HG02588 (cell line): ENCODE measurements around the gene EIF4G3.
"Not testable (repeated sequence)": the region's sequence is repeated elsewhere in the genome, so short reads cannot be mapped to it uniquely, and the experiment has no call there.

Experiments used
- ATAC-seq: cut with Tn5 transposase; IDR thresholded peaks from one replicate; pipeline ENCODE4 v1.9.1; 2021; ENCODE audit warnings: mild to moderate bottlenecking, moderate library complexity; ENCODE audit not compliant: unreplicated experiment

The EIF4G3 gene

DNA sequence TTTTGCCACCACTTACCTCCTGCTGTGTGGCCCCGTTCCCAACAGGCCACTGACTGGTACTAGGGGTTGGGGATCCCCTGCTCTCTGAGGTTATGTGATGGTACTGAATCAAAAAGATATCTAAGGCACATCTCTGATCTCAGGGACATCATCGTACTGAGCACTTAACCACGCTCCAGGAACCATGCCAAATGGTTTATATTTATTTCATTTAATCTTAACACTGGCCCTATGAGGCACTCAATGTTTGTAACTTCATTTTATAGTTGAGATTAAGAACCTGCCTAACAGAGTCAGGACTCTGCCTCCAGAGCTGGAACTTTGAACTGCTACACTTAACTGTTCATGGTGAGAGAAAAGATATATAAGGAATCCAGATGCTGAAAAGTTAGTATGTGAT, 291.6 kb downstream of the EIF4G3 start:
- ATAC-seq, result no peak

DNA sequence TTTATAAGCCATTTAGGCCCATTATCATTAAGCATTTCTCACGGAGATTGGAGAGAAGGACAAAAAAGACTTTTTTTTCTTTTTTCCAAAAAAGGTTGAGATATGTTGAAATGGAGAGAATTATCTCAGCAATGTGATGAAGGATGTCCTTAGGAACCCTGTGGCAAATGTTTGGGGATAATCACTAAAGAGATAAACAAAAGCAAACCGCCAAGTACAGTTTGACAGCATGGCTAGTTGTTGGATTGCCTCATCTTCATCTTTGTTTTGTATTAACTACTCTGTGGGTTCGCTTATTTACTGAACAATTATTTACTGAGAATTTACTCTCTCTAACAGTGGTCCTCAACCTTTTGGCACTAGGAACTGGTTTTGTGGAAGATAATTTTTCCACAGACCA, 292.2 kb downstream of the EIF4G3 start:
- no peak for ATAC-seq

DNA sequence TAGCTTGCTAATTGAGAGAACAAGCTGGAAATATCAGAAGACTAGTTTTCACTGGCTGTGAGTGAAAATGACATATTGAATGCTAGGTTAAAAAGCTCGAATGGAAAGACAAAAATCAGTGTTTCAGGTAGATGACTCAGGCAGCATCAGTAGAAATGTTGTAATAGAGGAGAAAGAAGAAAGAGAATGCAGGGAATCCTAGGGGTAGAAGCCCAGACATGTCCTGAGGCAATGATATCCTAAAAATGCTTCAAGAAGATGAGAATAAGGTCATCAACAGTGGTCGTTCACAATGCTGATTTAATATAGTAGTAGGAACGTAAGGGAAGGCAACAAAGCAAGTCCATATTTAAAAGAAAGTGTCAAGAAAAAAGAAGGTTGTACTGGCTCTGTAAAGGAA, 292.9 kb downstream of the EIF4G3 start:
- ATAC-seq, result no peak

DNA sequence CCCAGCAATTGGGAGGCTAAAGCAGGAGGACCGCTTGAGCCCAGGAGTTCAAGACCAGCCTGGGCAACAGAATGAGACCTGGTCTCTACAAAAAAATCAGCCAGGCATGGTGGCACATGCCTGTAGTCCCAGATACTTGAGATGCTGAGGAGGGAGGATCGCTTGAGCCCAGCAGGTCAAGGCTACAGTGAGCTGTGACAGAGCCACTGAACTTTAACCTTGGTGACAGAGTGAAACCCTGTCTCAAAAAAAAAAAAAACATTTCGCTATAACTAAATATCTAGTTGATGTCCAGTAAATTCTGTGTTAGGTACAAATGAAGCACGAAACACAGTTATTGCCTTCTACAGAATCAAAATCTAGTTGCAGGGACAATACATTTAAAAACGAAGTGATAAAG, 293.9 kb downstream of the EIF4G3 start:
- no peak for ATAC-seq

DNA sequence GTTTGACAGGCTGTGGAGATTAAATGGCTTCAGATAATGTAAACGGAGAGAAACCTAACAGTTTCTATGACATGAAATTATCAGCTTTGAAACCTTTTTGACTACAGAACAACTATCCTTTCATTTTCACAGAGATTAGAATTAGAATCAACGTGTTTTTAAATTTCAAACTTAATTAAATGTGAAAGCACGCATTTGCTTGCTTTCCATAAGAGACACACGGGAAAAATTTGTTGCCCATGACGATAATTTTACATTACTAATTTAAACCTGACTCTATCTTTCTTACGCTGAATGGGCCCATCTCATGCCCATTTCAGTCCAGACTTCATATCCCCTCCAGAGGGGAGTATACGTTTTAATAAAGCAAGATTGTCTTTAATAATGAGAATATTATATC, 297.9 kb downstream of the EIF4G3 start:
- no peak for ATAC-seq

DNA sequence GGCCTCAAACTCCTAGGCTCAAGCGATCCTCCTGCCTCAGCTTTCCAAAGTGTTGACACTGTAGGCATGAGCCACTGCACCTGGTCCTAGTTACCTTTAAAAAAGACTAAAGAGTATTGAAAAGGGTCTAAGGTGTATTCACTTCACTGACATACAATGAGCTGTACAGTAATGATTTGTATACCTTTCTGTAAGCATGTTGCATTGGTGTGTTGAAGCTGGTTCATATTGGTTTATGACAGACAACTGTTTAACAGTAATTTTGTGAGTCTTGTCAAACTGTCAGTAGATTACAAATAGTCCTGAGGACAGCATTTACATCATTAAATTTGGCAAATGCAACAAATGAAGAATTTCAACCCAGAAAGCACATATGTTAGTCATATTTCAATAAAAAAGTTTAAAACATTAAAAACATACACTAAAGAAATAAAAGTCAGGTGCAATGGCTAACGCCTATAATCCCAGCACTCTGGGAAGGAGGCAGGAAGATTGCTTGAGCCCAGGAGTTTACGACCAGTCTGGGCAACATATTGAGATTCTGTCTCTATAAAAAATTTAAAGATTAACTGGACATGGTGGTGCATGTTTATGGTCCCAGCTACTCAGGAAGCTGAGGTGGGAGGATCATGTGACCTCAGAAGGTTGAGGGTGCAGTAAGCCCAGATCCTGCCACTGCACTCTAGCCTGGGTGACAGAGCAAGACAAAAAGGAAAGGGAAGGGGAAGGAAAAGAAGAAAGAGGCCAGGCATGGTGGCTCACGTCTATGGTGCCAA, 301.3 kb downstream of the EIF4G3 start:
- no peak for ATAC-seq

DNA sequence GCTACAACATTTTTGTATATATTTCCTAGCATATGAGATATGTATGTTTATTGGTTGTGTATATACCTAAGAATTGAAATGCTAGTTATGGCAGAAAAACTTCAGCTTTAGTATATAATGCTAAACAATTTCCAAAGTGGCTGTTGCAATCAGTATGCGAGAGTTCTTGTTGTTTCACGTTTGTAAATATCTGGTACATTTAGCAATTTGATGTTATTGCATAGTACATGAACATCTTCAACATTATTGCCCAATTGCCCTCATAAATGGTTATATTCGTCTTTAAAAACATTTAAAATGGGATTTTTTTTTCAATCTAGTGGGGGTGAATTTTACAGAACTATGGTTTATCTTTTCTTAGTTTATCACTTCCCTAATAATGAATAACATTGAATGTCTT, 303.4 kb downstream of the EIF4G3 start:
- ATAC-seq, result no peak

DNA sequence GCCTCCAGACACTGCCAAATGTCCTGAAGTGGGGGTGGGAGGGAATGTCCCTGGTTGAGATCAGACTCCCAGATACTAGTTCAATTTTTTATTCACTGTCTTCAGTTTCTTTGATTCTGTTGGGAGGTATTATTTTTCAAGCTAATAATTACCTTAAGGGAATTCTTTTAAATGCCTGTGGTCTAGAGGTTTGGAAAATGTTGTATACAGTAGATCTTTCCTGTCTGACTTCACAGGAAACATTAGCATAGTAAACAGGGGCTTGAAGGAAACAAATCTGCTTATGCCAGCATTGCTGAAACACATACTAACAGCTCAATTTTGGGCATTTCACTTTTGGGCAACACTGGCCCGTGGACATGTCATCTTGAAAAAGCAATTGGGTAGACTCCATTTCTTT, 305.3 kb downstream of the EIF4G3 start:
- ATAC-seq, result no peak

DNA sequence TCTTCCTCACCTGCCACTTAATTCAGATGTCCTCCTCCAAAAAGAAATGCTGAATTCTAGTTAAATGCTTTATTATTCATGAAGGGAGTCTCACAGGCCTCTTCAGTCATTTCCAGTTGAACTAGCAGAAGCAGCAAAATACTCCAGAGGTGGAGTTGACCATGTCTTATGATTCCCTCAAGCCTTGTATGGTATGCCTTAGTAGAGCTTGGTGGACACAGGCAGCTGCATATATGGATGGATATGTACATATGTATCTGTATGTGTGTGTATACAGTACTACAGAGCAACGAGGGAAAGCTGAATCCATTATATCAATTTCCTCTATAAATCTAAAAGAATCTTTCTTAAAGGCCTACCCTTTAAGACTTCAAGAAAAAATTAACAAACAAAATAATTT, 306.0 kb downstream of the EIF4G3 start:
- ATAC-seq, result no peak

DNA sequence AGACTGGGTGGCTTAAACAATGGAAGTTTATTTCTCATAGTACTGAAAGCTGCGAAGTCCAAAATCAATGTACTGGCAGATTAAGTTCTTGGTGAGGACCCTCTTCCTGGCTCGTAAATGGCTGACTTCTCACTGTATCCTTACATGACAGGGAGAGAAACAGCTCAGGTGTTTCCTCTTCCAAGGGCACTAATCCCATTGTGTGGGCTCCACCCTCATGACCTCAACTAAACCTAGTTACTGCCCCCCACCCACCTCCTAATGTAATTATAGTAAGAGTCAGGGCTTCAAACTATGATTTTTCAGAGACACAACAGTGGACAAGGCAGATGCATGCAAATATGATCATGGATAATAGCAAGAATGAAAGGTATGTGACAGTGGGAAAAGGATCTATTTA, 308.4 kb downstream of the EIF4G3 start:
- ATAC-seq, result no peak

DNA sequence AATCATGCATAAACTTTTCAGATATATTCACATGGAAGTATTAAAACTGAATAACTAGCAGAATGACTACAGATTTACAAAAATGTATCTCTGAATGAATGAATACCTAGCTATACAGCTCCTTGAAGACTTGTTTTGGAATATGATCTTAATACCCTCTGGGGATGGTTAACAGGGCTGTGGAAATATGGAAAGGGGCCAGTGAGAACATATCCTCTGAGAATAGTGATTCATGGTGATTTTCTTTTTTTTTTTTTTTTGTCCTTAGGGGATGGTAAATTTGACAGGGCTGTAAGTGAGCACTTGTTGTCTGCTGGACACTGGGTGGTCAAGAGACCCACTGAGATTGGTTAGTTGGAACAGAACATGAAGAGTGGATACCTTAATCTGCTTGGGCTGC, 308.9 kb downstream of the EIF4G3 start:
- no peak for ATAC-seq

DNA sequence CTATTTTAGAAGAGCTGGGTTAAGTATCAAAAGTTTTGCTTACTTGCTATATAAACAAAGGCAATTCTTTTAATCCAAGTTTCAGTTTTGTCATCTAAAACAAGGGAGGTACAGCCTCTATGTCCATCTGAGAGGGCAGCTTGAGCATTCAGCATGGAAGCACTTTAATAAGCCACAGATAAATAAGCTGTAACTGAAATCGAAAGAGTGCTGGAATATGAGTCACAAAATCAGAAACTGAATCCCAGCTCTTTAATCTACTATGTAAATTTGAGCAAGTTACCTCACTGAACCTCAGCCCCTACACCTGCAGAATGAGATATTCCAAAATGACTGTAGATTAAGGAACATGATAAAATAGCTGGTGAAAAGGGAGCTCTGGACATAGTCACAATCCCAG, 309.6 kb downstream of the EIF4G3 start:
- ATAC-seq, result no peak

DNA sequence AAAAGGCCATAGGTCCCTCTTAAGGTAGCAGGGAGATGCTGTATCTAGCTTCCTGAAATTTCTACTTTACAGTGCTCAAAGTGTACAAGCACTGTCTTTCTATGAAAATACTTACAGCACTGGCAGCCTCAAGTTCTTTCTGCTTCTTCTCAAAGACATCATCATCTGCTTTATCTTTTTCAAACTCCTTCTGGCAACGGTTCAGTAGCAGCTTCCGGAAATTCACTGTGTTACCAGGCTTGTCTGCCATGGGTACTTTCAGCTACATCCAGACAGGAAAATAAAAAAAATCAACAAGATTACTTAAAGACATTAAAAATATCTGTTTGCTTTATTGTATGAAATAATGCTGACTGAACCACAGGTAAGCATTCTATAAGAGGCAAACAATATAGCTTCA, 311.7 kb downstream of the EIF4G3 start:
- ATAC-seq, result no peak

DNA sequence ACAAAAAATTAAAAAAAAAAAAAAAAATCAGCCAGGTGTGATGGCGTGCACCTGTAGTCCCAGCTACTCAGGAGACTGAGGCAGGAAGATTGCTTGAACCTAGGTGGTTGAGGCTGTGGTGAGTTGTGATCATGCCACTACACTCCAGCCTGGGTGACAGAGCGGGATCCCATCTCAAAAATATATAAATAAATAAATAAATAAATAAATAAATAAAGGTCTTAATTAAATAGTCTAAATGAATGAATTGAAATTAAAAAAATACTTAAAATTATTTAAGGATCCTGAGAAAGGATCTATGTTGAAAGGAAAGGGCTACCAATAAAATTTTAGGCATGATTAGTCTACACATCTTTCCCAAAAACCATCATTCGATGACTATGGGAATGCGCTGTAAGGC, 322.2 kb downstream of the EIF4G3 start:
- no peak for ATAC-seq

DNA sequence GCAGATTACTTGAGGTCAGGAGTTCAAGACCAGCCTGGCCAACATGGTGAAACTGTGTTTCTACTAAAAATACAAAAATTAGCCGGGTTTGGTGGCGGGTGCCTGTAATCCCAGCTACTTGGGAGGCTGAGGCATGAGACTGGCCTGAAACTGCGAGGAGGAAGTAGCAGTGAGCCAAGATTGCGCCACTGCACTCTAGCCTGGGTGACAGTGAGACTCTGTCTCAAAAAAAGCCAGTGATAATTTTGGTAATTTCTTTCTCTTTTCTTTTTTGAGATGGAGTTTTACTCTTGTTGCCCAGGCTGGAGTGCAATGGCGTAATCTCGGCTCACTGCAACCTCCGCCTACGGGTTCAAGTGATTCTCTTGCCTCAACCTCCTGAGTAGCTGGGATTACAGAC, 324.9 kb downstream of the EIF4G3 start:
- not testable (repeated sequence) for ATAC-seq

DNA sequence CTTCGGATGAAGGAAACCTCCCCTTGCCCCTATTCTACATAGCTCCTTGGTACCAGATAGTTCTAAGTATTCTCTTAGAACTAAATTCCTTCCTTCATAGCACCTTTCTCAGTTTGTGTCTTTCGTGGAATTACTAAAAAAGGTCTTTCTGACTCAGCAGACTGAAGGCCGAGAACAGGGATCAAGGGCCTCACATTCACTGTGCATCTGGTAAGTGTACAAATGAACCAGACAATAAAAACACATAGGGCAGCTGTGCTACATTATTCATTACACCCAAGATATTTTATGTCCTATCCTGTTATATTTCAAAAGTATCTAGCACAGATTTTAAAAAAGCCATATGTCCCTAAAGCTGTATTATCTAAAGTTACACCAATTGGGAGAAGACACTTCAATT, 326.7 kb downstream of the EIF4G3 start:
- no peak for ATAC-seq

DNA sequence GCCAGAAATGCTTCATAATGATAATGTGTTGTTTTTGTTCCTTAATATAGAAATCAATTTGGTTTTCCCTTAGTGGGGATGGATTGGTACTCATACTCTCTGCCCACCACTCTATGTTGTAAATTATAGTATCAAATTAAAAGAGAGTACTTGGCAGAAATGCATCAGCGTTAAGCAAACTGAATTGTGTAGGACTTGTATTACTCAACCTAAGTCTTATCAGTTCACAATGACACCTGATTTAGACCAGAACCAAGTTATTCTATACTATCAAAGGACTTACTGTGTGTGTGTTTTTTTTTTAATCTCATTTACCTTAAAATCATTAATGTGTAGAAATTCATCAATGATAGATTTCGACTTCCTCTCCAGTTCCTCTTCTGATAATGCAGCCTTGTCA, 327.6 kb downstream of the EIF4G3 start:
- ATAC-seq, result no peak

DNA sequence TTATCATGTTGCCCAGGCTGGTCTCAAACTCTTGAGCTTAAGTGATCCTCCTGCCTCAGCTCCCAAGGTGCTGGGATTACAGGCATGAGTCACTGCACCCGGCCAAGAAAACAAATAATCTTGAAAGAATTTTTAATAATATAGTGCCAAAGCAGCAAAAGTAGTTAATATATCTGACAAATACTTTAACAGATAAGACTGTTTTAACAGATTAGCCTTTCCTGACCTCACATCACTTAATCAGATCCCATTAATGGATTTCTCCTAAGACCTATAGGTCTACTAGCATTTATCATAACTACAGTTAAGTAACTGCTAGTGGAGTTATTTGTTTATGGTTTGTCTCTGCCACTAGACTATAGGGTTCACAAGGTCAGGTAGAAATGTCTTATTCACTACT, 328.5 kb downstream of the EIF4G3 start:
- no peak for ATAC-seq

DNA sequence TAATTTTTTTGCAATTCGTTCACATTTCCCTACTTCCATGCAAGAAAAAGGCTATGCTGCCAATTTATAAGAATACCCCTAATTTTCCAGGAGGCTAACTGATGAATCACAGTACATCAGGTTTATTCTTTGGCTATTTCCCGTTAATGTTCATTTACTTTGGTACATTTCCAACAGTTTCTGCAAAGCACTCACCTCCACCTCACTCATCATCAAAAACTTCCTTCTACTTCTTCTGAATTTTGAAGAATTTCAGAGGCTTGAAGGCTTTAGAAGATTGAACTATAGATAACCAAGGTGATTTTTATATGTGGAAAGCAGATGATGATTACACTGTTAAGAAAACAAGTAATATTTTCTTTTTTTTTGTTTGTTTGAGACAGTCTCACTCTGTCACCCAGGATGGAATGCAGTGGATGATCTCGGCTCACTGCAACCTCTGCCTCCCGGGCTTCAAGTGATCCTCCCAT, 329.1 kb downstream of the EIF4G3 start:
- no peak for ATAC-seq

DNA sequence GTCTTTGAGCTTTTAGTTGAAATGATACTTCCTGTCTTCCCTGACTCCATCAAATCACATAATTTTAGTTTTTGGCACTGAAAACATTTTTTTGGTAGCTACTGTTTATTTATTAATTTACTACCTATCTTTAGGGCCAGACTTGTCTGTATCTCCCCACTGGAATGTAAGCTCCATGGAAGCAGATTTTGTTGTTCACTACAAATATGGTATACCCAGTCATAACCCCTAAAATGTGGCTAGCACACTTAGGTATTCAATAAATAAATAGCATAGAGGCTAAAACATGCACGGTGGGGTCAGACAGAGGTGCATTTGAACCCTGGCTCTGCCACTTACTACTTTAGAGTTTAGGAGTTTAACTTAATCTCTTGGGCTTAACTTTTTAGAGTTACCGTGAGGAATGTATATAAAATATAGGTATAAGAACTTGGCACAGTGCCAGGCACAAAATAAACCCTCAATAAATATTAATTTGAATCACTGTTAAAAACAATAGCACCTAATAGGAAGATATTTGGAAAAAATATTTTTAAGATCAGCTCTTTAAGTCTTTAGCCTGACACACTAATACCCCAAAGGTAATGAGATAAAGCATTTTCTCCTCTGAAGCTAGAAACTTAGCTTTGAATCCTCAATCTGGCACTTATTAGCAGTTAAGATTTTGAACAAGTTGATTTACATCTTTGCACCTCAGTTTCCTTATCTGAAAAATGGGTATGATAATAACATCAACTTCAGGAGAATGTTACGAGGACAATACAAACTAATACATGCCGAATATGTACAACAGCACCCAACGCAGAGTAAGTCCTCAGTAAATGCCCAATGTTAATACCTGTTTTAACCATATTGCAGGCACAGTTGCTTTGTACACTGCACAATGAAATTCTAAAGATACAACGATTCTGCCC, 330.0 kb downstream of the EIF4G3 start:
- no peak for ATAC-seq

DNA sequence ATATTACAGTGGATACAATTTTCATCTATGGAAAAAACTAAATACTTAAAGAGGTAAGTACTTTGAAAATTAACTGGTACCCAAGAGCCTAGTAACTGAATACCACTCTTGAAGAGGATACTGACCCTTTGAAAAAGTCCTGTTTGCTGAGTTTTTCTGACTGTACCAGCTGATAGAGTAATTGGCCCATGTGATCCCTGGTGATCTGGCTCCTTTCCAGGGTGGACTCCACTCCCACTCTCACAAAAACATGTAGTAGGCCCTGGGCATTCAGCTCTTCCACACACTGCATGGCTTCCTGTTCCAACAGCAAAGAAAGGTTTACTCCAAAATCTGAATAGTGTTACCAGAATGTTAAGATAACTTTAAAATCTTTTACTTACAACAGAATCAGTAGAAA, 336.0 kb downstream of the EIF4G3 start:
- ATAC-seq, result no peak

DNA sequence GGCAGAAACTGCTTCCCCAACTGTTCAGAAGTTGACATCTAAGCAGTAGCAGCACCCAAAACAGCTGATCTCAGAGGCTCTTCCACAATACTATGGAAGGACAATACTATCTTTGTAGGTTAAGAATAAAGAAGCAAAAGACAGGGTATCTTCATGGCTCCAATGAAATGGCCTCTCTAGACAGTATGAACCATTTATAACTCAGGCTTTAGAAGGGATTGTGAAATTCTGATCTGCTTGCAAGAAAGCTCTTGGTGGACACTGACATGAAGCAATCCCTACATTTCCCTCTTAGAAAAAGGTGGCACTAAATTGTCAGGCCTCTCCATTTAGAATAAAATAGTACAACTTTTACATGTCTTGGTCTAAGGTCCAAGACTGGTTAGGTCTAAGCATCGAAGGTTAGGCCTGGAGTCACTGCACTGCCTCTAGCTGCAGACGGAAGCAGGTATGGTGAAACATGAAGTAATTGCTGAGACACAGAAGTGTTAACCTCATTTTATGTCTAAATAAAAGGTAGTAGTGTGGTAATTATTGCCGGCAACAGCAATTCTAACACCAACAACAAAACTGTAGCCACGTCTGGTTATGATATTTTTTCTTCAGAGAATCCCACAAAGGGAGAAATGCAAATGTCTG, 339.0 kb downstream of the EIF4G3 start:
- no peak for ATAC-seq
